ENCODE data around the gene POLR2J.
"Not testable (repeated sequence)": the region's sequence is repeated elsewhere in the genome, so short reads cannot be mapped to it uniquely, and the experiment has no call there.

The POLR2J gene

DNA sequence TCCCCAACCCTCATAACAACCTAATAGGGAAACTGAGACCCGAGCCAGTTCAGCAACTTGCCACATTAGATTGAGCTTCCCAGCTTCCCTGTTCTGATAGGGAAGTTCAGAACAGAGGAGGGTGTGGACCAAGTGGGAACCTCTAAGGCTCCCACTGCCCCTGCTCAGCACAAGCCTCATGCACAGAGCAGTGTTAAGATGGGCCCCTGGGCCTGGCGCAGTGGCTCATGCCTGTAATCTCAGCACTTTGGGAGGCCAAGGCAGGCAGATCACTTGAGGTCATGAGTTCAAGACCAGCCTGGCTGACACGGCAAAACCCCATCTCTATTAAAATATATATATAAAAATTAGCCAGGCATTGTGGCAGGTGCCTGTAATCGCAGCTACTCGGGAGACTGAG is 18.6 kb upstream of the POLR2J start:
- not testable (repeated sequence) for DNase-seq

- DNase-seq, result not testable (repeated sequence)
Measured at GRCh38 chr7:102496861-102497260, 18.1 kb upstream of the POLR2J start.

GRCh38 chr7:102494473-102495149 is 15.9 kb upstream of the POLR2J start:
- DNase-seq, result not testable (repeated sequence)

DNA sequence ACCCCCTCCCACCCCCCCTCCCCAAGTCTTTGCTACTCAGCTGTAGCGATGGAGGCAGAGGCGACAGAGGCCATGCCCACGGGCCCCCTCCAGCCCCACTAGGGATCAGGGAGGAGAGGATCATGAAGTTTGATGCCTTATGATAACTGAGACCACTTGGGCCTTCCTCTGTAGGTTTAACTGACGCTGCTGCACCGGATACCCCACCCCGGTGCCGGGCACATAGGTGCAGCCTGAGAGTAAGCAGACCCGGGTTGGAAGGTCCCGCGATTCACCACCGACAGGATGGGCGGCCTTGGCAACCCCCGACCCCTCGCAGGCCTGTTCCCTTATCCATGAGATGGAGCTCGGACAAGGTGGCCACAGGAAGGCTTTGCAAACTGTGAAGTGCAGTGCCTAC is 15.3 kb upstream of the POLR2J start:
- not testable (repeated sequence) for DNase-seq

GRCh38 chr7:102493220-102493935 is 14.7 kb upstream of the POLR2J start:
- not testable (repeated sequence) for DNase-seq

DNA sequence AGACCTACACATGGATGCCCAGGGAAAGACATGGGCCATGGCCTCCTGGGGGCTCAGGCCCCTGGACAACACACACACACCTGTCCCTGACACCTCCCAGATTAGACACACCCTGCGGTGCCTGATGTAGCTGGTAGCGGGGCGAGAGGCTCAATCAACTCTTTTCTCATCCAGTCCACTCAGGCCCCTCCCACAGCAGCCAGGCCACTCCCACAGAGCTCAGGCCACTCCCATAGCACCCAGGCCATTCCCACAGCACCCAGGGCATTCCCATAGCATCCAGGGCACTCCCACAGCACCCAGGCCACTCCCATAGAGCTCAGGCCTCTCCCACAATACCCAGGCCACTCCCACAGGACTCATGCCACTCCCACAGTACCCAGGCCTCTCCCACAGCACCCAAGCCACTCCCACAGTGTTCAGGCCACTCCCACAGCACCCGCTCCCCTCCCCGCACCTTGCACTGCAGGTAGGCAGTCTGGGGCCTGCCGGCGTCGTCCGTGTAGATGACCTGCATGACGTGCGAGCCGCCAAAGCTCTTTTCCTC is 11.9 kb upstream of the POLR2J start:
- DNase-seq, result not testable (repeated sequence)

GRCh38 chr7:102484317-102484716 is 5.6 kb upstream of the POLR2J start:
- DNase-seq, result not testable (repeated sequence)

DNA sequence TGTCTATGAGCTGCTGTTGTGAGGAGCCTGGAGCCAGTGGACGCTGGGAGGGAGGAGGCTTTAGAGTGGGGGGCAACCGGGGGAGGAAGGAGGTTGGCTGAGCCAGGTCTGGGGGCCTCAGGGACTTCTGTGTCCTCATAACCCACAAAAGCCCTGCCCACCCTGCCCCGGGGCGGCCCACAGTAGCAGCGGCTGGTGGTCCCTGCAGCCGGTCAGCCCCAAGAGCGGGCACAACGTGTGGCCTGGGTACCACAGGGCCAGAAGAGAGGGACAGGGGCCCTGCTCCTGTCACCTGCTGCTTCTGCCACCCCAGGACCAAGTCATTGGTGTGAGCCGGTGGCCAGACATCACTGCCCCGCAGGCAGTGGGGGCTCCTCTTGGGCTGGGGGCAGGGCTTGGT is 3.2 kb upstream of the POLR2J start:
- not testable (repeated sequence) for DNase-seq

DNA sequence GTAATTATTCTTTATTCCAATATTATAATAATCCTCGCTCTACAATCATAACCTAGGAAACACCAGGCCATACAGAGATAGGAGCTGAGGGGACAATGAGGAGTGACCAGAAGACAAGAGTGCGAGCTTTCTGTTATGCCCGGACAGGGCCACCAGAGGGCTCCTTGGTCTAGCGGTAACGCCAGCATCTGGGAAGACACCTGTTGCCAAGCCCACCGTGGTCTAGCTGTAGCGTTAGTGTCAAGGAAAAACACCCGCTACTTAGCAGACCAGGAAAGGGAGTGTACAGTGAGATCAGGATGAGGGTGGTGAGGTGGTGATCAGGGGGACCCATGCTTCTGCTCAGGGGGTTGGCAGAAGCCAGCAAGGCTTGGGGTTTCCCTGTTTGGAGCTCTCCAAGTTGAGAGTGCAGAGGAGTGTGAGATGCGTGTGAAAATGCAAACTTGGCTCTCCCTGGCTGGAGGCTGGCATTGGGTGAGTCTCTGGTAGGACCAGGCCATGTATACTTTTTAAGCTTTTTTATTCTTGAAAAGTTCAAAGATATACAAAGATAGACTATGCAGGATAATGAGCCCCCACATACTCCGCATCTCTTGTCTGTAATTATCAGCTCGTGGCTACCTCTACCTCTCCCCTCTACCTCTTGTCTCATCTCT is 1.4 kb upstream of the POLR2J start:
- DNase-seq, result not testable (repeated sequence)

DNA sequence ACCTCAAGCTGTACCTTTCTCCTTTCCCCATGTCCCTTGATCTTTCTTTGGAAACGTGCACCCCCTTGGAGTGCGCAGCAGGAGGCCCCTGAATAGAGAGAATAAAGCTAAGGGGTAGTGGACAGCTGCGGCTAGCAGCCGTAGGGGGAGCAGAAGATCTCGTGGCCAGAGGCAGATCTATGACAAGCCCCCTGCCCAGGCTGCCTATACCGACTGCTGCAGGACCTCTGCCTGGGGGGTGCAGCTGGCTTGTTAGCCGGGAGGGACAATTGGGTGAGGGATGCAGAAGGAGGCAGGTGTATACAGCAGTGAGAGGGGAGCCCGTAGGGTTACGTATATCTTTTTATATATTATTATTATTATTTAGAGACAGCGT is 475 bp upstream of the POLR2J start:
- not testable (repeated sequence) for DNase-seq

DNA sequence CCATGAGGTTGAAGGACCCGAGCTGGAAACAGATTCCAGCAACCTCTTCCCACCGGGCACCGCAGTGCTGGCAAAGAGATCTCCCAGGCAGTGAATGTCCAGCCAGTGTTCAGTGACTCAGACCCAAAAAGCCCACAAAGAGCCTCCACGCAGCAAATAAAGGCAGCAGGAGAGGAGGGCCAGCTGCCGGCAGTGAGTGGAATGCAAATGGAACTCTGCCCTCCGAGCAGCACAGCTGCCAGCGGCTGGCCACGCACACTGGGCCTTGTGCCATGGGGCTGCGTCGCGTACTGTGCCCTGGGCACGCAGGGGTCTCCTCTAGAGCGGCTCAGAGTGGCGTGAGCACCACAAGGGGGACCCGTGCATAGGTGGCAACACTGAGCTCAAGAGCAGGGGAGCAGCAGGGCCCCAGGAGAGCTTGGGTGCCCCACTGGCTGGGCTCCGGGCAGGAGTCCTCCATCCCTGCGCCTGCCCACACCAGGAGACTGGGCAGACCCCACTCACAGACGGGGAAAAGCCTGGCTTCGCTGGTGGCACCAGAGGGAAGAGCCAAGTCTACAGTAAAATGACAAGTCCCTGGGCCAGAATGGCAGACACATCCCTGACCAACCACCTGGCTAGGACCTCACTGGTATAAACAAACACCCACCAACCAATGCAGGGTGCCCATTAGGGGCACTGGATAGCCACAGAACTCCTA is 3.8 kb downstream of the POLR2J start:
- not testable (repeated sequence) for DNase-seq

GRCh38 chr7:102474116-102474515 is 4.6 kb downstream of the POLR2J start:
- DNase-seq, result not testable (repeated sequence)

DNA sequence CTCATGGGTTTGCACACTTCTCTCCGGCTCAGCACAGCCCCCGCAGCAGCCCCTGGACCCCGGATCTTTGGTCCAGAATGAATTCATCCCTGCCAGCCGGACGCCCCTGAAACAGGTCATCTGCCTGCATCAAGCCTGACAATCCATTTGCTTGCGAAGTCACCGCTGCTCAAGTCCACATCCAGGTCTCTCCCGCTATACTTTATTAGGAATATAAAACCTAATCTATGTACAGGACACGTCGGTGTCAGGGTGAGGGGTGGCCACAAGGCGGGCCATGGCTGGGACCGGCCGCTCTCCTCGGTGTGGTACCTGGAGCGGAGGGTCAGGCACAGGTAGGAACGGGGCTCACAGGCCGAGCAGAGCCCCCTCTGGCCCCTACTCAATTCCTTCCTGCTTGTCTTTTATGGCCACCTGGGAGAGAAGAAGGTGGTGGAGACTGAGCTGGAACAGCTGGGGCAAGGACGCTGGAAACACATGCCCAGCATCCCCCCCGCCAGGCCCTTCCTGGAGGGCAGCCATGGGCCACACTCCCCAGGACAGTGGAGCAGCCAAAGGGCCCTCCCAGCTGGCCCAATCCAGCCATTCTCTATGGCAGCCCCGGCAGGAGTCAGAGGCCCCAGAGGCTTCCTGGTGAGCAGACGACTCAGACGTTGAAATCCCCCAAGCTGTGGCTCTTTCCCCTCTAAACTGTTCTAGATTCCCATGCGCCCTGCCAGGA is 5.3 kb downstream of the POLR2J start:
- DNase-seq, result no peak

- no peak for DNase-seq
Measured at GRCh38 chr7:102472126-102473041, 6.3 kb downstream of the POLR2J start.

GRCh38 chr7:102471791-102472125 is 7.0 kb downstream of the POLR2J start:
- DNase-seq, result no peak

- no peak for DNase-seq
Measured at GRCh38 chr7:102469972-102470825, 8.5 kb downstream of the POLR2J start.

- no peak for DNase-seq
Measured at GRCh38 chr7:102469351-102469971, 9.3 kb downstream of the POLR2J start.

DNA sequence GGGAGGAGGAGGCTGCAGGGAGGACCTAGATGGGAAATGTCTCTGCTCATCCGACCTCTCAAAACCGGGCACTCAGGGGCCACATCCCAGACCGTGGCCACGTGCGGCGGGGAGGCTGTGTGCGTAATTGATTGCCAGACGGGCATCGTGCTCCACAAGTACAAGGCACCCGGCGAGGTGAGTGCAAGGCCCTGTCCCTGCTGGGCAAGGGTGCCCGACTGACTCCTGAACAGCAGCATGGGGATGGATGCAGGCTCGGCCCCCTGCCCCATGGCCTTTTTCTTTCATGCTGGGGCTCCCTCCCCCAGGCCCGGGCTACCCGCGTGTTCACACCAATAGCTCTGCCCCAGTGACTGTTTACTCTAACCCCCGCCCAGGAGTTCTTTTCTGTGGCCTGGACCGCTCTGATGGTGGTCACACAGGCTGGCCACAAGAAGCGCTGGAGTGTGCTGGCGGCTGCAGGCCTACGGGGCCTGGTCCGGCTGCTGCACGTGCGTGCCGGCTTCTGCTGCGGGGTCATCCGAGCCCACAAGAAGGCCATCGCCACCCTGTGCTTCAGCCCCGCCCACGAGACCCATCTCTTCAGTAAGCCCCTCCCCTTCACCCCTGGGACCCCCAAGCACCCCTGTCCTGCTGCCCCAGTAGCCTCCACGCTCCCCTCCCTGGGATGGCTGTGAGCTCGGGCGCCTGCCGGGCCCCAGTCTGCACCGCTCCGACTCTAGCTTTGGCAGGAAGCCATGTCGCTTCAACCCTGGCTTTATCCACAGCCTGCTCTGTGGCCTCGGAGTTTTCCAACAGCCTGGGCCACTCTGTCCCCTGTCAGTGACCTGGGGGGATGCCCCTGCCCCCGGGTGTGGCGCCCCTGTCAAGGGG is 10.0 kb downstream of the POLR2J start:
- no peak for DNase-seq

All from right kidney (tissue), 1 donor.